BLaER1 treated with 17β-estradiol and CSF1 and Interleukin-3, amounts not matched to agents 10 nM and 100 nM (cell line): ENCODE data around the gene UGT2B11.
"Not testable (repeated sequence)": the region's sequence is repeated elsewhere in the genome, so short reads cannot be mapped to it uniquely, and the experiment has no call there.

Experiments used
- H3K27ac ChIP-seq, 11 experiments: shearing (Covaris generic); formaldehyde crosslinking; 2 replicates each; pipeline ENCODE4 v1.8.1; 2022
- H3K27me3 ChIP-seq, 11 experiments: shearing (Covaris generic); formaldehyde crosslinking; 2 replicates each; pipeline ENCODE4 v1.8.1; 2022
- H3K36me3 ChIP-seq, 11 experiments: shearing (Covaris generic); formaldehyde crosslinking; 2 replicates each; pipeline ENCODE4 v1.8.1; 2022
- H3K4me1 ChIP-seq, 10 experiments: shearing (Covaris generic); formaldehyde crosslinking; 2 replicates each; pipeline ENCODE4 v1.8.1; 2022
- H3K4me2 ChIP-seq, 11 experiments: shearing (Covaris generic); formaldehyde crosslinking; 2 replicates each; pipeline ENCODE4 v1.8.1; 2022
- H3K4me3 ChIP-seq, 10 experiments: shearing (Covaris generic); formaldehyde crosslinking; 2 replicates each; pipeline ENCODE4 v1.8.1; 2022
- H3K9ac ChIP-seq, 11 experiments: shearing (Covaris generic); formaldehyde crosslinking; 2 replicates each; pipeline ENCODE4 v1.8.1; 2022
- H3K9me3 ChIP-seq, 11 experiments: shearing (Covaris generic); formaldehyde crosslinking; replicated peaks in 1 of 11; 2 replicates each; pipeline ENCODE4 v1.8.1; 2022
- H4K20me1 ChIP-seq, 11 experiments: shearing (Covaris generic); formaldehyde crosslinking; 2 replicates each; pipeline ENCODE4 v1.8.1; 2022
- Cebpa-rat ChIP-seq, 11 experiments: shearing (Covaris generic); IDR thresholded peaks; 2 replicates each; pipeline ENCODE4 v1.8.1; 2022

UGT2B11 gene

GRCh38 chr4:69167300-69167699 lies 47.2 kb downstream of the UGT2B11 start:
- H3K36me3 ChIP-seq, result no peaks in the 10 kb centered on the region
- no peak for TF ChIP-seq Cebpa-rat (IDR thresholded peaks at IDR 0.05)
- H3K4me1 ChIP-seq, result no peaks in the 10 kb centered on the region
- H4K20me1 ChIP-seq, result no peaks in the 10 kb centered on the region
- no peak overlapping the region for H3K4me2 ChIP-seq
- no peaks in the 10 kb centered on the region; a peak in 1 of 22 replicates for H3K9me3 ChIP-seq
- no peak overlapping the region for H3K4me3 ChIP-seq
- H3K27ac ChIP-seq, result no peak overlapping the region
- H3K27me3 ChIP-seq, result no peaks in the 10 kb centered on the region
- no peak overlapping the region for H3K9ac ChIP-seq

- H4K20me1 ChIP-seq, H3K4me1 ChIP-seq, H3K4me3 ChIP-seq, H3K36me3 ChIP-seq, H3K27me3 ChIP-seq, H3K9me3 ChIP-seq, H3K4me2 ChIP-seq, H3K27ac ChIP-seq, H3K9ac ChIP-seq: not testable (repeated sequence)
Measured at GRCh38 chr4:69166376-69166775, 48.2 kb downstream of the UGT2B11 start.

GRCh38 chr4:69165707-69166106 lies 48.8 kb downstream of the UGT2B11 start:
- H3K4me2 ChIP-seq, H3K9me3 ChIP-seq, H3K4me1 ChIP-seq, H3K27ac ChIP-seq, H3K27me3 ChIP-seq, H4K20me1 ChIP-seq, H3K9ac ChIP-seq, H3K4me3 ChIP-seq, H3K36me3 ChIP-seq: not testable (repeated sequence)

GRCh38 chr4:69156913-69157312 lies 57.6 kb downstream of the UGT2B11 start:
- Histone ChIP-seq H3K36me3 (no peaks in the 10 kb centered on the region), H3K4me1 (no peaks in the 10 kb centered on the region), H3K9ac (no peak overlapping the region), H3K27ac (no peak overlapping the region), H3K4me2 (no peak overlapping the region), H3K4me3 (no peak overlapping the region), H3K9me3 (no peaks in the 10 kb centered on the region), H4K20me1 (no peaks in the 10 kb centered on the region), H3K27me3 (no peaks in the 10 kb centered on the region)
- TF ChIP-seq Cebpa-rat (IDR thresholded peaks at IDR 0.05), result no peak

- Histone ChIP-seq H3K4me3 (no peak overlapping the region), H3K4me2 (no peak overlapping the region), H3K9ac (no peak overlapping the region), H3K27ac (no peak overlapping the region), H3K27me3 (no peaks in the 10 kb centered on the region), H3K36me3 (no peaks in the 10 kb centered on the region), H3K4me1 (no peaks in the 10 kb centered on the region), H4K20me1 (no peaks in the 10 kb centered on the region), H3K9me3 (no peaks in the 10 kb centered on the region)
- TF ChIP-seq Cebpa-rat (IDR thresholded peaks at IDR 0.05), result no peak
Measured at GRCh38 chr4:69154021-69154420, 60.5 kb downstream of the UGT2B11 start.
